NCI-H146 treated with DMSO at 0.1 percent for 48 hours (cell line): ENCODE measurements around the gene CIB4.
A peak's percentile ranks its signal among the peaks of the same experiment; 100 is the strongest.

Source experiments
- DNase-seq: peaks from one replicate; lab custom pipeline; 2025; ENCODE audit not compliant: unreplicated experiment; lab: John Stamatoyannopoulos, UW

Gene CIB4

DNA sequence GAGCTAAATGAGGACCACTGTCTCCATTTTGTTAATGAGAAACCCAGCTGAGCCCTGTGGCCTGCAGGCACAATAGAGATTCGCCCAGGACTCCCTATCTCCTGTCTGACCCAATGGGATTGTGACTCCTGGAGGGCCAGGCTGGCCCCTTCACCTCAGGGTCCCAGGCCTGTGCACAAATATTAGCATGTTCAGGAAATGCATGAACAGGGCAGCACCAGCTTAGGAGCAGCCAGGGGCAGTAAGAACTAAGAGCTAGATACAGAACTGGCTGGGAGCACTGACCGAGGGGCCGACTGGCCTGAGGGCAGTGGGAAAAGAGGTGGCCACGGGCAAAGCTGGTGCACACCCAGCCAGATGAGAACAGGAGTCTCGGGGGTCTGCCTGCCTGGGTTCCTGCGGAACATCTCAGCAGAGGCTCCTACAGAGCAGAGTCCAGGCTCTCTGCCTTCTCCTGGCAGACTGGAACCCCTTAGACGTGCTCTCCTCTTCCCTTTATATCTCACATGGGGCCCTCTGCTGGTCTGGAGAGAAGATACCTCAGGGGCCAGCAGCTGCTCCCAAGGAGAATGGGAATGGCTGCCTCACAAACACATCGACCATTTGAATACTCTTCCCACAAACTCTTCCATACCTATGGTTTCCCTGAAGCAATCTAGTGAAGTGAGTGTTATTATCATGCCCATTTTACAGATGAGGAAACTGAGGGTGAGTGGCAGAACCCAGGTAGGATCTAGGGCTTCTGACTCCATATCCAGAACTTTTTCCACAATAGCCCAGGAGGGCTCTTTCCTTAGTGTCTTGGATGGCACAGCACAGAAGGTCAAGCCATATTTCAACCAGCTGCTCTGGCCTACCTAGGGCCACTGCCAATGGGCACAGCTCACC lies 85.7 kb downstream of the CIB4 start:
- DNase-seq, result peak; percentile 8

DNA sequence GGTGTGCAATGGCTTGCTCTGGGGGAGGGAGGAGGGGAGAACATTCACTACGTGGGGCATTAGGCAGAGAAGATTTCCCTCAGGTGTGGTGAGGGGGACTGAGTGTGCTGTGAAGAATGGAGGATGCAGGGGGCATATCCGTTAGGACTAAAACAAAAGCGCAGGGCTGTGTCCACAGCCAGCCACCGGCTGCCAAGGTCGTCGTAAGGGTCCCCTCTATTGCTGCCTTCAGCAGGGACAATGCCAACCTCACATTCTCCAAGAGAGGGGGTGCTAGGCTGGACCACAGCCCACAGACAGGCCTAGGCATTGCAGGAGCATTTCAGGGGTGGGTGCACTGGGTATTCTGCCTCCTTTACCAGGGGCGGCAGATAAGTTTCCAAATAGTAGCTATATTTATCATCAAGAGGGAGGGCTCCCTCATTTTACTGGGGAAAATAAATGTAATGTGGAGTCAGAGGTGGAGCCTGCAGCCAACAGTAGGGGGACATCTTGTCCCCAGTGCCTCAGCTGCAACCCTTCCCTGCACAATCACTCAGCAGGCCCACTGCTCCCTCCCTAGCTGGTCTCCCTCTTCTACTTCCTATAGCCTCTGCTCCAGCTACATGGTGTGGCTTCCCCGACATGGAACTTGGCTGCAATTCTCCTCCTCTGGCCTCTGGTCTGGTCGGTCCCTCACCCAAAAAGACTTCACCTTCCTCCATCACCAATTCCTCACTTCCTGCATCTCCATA lies 88.4 kb downstream of the CIB4 start:
- no peak for DNase-seq

DNA sequence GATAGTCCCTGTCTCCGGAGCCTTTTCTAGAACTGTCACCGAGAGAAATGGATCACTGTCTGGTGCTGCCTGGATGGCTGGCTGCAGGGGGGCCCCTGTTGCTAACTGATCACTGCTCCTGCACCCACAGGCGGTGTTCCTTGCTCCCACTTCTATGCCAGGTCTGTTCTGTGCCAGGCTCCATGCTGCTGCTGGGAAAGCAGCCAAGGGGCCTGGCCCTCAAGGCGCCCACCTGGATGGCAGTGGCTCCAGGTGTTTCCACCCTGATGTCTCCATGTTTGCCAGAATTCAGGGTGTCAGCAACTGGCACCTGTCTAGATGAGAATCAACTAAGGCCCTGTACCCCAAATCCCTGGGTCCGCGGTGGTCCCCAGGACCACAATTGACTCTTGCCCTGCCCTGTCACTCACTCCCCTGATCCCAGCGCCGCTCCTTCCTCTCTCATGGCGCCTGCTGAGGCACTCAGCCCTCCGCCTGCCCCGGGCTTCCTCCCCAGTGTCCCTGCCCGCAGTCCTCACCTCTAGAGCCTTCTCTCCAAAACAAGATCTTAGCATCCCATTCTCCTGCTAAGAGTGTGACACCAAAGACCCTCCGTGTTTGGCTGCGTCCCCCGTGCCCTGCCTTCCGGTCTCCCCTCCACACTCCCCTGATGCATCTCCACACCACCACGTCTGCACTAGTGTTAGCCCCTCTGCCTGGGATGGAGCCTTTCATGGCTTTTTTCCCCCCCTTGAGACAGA lies 90.7 kb downstream of the CIB4 start:
- DNase-seq, result no peak

DNA sequence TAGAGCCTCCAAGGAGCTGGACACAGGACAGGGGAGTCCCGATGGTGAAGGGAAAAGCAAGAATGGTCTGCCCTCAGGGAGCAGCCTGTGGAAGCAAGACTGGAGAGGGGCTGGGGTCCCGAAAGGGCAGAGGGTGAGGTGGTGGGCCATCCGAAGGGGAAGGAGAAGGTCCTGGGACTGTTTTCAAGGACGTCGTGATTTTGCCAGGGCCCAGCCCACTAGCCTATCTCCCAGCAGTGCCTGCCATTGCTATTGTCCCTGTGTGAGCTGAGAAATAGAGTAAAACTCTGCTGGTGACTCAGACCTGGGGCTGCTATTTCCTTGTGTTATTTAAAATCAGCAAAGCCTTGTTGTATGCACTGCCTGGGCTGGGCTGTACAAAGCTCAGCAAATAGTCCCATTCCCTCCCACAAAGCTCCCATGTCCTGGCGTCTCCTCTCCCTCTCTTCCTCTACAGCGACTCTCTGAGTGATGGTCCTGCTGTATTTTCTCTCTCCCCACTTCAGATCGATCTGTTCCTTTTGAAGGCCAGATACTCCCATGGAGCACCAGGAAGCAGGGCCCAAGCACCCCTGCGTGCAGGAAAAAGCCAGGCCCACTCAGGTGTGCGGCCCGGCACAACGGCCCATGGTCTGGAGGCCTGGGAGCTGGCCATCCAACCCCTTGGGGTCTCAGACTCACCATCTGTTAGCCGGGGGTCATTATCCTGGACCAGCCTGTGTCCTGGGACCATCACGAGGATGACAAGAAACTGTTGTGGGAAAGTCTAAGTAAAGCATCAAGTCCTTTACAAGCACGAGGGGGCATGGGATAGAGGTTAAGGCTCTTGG lies 98.3 kb downstream of the CIB4 start:
- DNase-seq, result no peak

DNA sequence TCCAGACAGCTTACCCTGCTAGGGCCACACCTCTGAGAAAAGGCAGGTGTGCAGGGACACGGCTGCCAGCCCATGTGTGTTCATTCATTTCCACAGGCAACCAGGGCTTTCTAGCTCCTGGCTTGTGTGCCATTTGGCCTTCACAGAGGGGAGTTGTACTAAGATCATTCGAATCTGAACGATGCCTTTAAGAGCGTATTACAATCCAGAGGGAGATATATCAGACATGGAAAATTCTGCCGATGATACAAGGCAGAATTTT lies 99.0 kb downstream of the CIB4 start:
- DNase-seq, result peak; percentile 87

DNA sequence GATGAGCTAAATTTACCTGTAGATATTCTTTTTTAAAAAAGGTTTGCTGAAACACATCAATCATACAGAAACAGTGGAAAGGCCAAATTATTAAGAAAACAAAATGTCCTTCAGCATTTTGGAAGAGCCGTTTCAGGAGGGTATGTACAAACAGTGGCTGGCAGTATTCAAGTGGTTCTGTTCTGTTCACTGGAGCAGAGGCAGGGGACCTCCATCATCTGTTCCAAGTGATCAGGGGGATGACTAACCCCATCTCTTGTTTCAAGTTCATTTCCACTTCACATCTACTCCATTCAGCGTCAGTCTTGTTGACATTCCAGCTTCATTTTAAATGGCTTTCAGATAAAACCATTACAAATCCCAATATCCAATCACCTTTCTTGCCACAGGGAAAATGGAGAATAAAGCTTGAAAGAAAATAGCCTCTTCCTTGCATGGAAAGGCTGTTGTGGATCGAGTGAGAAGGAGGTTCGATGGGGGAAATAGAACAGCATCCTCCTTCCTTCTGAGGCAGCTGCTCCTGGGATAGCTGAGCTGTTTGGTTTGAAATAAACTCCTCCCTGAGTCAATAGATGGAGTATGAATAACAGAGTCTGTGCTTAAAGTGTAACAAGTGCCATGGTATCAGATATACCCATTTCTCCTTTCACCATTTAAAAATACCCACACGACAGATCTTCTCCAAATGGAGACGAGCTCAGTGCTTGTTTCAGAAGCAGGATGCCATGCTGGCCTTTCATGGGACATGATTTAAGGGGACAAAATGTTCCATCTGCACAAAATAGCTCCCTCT lies 99.6 kb downstream of the CIB4 start:
- peak; percentile 87 for DNase-seq

DNA sequence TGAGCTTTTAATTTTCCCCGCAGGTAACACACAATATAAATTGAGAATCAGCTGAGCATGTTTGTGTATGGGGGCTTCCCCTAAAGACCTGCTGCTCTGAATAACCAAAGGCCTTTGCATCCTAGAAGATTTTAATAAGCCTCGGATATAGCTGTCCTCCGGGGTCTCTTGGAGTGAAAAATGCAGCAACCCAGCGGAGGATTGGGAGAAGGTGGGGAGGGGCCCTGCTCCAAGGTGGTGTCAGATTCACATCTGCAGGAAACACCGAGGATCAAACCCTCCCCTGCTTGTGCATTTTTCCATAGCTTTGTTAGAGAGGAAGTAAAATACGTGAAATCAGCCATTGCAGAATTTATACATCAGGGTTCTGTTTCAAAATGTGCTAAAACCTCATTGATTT lies 100.2 kb downstream of the CIB4 start:
- peak; percentile 12 for DNase-seq

DNA sequence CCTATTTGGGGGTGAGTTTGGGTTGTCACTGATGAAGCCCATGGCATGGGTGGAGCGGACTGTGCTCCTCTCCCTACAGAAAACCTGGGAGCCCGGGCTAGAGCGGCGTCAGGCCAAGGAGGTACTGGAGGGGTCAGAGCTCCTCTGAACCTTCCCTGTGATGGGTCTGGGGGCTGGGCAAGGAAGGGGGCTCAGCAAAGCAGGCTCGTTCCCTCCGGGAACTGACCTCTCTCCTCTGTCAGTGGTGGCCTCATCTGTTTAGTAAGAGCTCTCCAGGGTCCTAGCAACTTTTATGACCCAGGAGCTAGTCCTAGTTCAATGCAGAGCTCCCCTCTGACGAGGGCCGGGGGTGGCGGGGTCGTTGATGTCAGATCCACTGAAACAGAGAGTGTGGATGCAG lies 100.9 kb downstream of the CIB4 start:
- DNase-seq, result no peak

DNA sequence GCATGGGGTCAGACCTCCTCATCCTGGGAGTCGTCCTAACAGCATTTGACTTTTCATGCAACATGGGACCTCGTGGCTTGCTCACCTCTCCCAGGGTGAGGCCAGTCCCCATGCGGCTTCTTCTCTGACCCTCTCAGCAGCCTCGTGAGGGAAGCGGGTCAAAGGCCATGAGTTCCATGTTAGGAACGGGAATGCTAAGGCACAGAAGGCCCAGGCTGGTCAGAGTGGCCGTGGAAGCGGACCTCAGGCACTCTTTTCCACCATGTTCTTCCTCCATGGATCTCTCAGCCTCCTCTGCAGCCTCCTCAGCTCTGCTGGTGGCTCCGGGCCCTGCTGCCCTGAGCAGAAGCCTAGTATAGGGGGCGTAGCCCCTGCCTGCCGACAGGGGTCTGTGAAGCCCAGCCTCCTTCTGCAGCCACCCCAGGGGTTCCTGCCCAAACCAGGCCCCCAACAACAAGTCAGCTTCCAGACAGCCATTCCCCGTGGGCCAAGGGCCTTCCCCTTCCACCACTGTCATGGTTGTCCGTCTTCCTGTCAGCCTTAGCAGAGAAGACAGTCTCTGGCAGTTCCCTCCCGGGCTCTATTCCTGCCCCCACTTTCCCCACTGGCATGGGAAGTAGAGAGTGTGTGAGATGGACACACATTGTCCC lies 103.2 kb downstream of the CIB4 start:
- DNase-seq, result no peak

DNA sequence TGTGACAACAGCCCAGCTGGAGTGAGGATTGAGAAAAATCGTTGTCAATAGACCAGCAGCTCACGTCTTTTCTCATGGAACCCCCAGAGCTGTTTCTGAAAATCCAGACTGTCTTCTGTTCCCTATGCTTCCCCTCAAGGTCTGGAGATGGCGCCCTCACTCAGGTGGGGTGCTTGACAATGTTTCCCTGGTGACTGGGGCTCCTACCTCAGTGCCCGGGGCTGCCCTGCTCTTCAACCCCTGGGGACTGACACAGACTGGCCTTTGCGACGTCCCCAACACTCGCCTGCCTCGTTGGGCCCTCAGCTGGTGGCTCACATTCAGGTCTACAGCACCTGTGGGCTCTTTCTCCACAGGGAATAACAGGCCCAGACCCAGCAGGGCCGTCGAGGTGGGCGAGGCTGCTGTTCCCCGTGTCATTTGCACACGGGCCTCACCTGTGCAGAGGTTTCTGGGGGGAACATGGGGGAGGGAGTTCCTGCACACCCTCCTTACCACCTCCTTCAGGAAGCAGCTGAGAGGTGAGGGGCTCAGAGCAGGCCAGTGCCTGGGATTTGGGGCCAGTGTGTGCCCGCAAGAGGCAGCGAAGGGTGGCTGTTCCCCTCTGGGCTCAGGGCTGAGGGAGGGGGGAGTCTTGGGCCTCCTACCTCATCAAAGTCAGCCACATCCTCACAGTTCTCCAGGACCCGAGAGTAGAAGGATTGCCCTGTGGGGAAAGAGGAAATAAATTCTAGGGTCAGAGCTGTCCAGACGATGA lies 103.9 kb downstream of the CIB4 start:
- DNase-seq, result no peak

DNA sequence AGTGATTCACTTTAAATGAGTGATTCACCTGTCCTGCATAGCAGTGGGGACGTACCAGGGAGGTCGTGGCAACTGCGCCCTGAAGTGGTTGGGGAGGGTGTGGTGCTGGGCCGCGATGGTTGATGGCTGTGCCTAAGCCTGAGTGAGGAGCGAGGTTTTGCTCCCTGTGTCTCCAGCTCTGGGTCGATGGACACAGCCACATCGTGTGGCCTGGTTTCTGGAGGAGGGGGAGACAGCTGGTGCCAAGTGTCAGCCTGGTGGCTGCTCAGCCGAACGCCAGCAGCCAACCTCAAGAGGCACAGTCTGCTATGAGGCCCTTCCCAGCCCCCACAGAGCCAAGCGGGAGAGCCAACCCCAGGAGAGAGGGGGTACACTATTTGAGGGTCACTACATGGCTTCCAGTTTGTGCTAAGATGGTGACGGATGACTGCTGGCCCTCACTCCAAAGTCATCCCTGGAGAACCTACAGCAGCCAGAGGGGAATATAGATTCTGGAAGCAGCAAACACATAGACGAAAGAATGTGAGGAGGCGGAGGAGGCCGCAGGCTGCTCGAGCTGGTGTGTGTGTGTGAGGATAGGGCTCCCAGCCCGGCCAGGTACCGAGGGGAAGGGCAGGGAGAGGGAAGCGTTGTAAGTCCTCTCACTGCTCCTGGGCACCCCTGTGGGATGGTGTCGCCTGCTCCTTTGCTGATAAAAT lies 104.6 kb downstream of the CIB4 start:
- no peak for DNase-seq

DNA sequence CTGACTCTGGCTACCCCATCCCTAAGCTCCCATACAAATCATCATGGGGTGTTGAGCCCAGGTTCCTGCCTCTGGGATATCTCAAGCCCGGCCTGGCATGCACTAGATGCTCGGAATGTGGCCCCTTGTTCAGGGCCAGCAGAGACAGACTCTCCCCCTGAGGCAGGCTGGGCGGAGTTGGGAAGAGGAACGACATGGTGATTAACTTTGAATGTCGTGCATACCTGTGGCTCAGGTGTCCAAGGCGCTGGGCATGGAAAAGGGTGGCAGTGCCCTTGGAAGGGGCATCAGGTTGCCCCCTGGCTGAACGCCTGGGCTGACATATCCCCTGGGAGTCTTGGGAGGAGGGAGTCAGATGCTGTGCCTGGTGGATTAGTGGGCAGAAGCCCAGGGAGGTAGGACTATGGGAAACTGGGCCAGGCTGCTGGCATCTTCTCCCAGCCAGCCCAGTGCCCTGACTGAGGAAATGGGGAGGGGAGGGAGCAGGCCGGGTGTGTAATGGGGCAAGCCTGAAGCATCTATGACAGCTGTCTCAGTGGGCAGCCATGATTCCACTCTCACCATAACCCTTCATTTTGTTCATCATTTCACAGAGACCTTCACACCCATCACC lies 105.4 kb downstream of the CIB4 start:
- no peak for DNase-seq

DNA sequence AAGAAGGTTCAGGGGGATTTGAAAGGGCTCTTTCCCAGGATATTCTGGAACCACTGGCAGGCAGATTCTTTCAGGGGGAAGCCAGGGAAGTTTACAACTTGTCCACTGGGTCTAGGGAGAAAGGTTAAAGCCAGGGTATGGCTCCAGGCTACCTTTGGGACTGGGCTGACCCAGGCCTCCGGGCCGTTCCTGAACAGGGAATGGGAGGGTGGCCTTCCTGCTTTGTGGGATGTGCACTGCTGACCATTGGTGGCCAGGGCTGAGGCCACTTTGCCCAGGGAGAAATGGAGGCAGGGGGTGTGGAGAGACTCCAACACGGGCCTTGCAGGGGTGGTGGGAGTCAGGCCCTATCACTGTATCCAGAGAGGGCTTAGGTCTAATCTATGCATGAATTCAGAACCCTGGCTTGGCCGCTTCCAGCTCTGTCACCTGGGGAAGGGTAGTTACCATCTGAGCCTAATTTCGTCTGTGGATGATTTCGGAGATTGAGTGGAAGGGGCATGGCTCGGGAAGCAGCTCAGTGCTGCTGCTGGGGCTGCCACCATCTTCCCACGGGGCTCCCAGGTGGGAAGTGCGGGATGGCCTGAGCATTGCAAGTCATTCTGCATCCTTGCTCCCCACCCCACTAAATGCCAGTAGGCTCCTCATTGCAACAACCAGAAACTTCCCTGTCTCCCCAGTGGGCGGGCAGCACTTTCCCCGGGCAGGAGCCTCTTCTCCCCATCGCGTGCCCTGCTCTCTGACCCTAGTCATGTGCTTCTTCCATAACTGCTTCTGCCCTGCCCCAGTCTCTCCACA lies 106.1 kb downstream of the CIB4 start:
- DNase-seq, result no peak

DNA sequence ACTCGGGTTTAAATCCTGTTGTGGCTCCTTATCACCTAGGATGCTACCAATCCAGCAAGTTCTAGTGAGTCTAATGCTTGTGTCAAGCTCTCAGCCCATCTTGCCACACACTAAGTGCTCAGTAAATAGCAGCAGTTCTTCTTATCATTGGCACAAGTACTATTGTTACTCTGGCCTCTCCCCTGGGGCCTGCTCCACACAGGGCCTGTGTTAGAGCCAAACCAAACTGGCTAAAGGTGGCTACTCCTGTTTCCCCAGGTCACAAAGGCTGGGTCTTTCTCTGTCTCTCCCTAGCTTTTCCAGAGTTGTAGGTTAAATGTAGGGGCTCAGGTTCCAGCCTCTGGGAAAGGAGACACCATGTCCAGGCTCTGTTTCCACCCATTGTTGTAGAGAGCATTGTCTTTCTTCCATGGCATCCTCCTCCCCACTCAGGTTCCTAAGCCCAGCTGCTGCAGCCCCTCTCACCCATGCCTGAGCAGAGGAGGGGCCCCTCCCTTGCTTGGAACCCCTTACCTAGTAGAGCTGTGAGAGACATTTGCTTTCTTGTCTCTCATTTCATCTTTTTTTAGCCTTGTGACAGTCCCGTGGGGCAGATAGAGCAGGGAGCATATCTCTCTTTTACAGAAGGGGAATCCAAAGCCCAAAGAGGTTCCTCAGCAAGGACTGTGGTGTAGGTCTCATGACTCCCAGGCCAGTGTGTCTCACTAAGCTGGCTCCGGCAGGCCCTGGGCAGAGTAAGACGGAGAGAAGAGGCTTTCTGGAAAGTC lies 106.9 kb downstream of the CIB4 start:
- no peak for DNase-seq

DNA sequence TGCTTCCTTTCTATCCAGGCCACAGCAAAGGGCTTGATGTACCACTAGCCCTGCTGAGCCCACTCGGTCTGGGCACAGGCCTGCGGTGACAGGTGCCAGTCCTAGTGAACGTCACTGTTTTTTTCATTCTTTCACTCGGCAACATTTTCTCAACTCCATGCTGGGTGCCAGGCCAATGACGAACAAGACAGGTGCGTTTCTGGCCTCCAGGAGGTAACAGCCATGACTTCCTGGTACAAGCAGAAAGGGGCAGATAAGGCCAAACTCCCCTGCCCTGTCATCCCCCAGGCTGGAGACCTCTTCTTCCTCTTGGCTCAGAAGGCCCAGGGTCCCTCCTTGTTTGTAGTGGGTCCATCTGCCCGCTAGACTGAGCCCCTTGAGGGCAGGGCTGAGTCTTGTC lies 107.5 kb downstream of the CIB4 start:
- DNase-seq, result no peak
